Tibial artery (tissue), 4 donors: ENCODE results near the gene SLC2A4.

ENCODE experiments used
- DNase-seq, 2 donors: peaks; one replicate each; pipeline ENCODE4 v3.0.0-alpha.2; 2019
- H3K27ac ChIP-seq, 2 donors: fragments of 200-600 bp; sonication (generic) in 1 of 2; 1 replicate in 1 of 2; 2 replicates in 1 of 2; pipeline ENCODE4 v1.5.1; 2018 to 2019; ENCODE audit warnings: mild to moderate bottlenecking in 1 of 2
- H3K27me3 ChIP-seq, 2 donors: fragments of 200-600 bp; sonication (generic) in 1 of 2; one replicate each; pipeline versions ENCODE4 v1.5.1 to v1.6.0; 2016 to 2019
- H3K36me3 ChIP-seq, 3 donors: fragments of 200-600 bp; sonication (generic) in 2 of 3; one replicate each; pipeline ENCODE4 v1.5.1; 2016 to 2019; ENCODE audit warnings: mild to moderate bottlenecking in 2 of 3
- H3K4me1 ChIP-seq, 4 donors: fragments of 200-600 bp; sonication (generic) in 2 of 4; 1 replicate in 3 of 4; 2 replicates in 1 of 4; pipeline ENCODE4 v1.5.1; 2016 to 2019
- H3K4me3 ChIP-seq, 2 donors: fragments of 200-600 bp; sonication (generic) in 1 of 2; 1 replicate in 1 of 2; 2 replicates in 1 of 2; pipeline ENCODE4 v1.5.1; 2018 to 2019; ENCODE audit warnings: mild to moderate bottlenecking in 2 of 2
- H3K9me3 ChIP-seq, 3 donors: fragments of 200-600 bp; sonication (generic) in 1 of 3; one replicate each; pipeline ENCODE4 v1.5.1; 2016 to 2019
- intact Hi-C: fragments of 100-400 bp; cut with DNase I; formaldehyde crosslinking; loops from one replicate; pipeline ENCODE4 v1.15.0; 2023; ENCODE audit warnings: low total_unique reads
- TF ChIP-seq, protein P1 (sequence below), 2 experiments: fragments of 200-600 bp in 1 of 2; fragments of 450-650 bp in 1 of 2; IDR thresholded peaks; one replicate each; pipeline ENCODE4 v1.5.1; 2017 to 2019; ENCODE audit warnings: antibody characterized with exemption in 2 of 2, mild to moderate bottlenecking in 1 of 2, moderate library complexity in 1 of 2

SLC2A4 gene

DNA sequence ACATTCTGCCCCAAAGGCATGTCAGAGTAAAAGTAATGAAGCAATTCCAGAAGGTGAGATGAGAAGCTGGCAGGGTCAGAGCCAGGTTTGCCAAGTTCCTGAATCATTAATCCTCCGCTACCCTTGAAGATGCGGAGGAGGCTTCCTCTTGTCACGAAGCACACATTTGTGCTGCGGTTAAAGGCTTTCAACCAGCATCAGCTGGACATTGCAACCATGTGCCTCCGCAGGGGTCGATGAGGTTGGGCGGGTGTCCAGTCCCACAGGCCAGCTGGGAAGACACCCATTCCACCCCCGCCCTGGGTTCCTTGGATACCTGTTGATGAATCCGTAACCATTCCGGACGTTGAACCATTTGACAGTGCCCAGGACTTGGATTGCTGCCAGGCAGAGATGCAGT is 11.6 kb downstream of the SLC2A4 start:
- intact Hi-C loops, result no loop called here

DNA sequence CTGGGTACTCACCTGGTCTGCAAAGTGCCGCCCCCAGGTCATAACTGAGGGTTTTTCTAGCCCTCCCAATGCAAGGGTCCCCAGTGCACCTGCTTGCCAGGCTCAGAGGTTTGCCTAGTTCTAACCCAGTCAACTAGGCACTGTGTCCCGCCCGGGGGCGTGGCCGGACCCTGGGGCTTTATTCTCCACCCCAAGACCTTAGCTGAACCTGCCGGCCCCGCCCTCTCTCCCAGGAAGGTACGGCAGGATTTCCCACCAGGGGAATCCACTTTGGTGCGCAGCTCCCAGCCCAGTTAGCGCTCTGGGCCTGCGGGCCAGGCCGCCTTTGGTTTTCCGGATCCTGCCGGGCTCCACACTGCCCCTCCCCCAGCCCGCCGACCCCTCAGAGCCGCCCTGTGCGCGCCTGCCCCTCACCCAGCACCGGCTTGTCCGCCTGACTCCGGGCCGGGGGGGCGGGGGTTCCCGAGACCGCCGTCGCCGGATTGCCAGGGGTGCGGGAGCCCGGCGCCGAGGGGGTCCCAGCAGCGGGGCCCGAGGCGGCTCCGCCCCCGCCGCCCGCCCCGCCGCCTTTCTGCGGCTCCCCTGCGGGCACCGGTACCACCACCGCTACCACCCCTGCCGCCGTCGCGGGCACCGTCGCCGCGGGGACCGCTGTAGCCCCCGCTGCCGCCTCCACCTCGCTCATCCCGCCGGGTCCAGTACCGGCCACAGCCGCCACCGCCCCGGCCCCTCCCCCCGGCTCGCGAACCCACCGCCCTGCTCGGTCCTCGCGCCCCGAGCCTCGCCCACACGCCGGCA is 12.5 kb downstream of the SLC2A4 start:
- Histone ChIP-seq H3K27ac (no peak overlapping the region), H3K9me3 (no peaks in the 10 kb centered on the region), H3K36me3 (no peaks in the 10 kb centered on the region), H3K27me3 (peaks cover 0 to 69% of the 10 kb centered on the region in 2 donors), H3K4me1 (peaks cover 0 to 44% (median 32%) of the 10 kb centered on the region in 4 donors), H3K4me3 (peak overlapping the region; percentile 28 to 40)
- peak in 1 of 2 donors; percentile 61 for DNase-seq
- intact Hi-C loops, result no loop called here
- TF ChIP-seq, protein P1, sequence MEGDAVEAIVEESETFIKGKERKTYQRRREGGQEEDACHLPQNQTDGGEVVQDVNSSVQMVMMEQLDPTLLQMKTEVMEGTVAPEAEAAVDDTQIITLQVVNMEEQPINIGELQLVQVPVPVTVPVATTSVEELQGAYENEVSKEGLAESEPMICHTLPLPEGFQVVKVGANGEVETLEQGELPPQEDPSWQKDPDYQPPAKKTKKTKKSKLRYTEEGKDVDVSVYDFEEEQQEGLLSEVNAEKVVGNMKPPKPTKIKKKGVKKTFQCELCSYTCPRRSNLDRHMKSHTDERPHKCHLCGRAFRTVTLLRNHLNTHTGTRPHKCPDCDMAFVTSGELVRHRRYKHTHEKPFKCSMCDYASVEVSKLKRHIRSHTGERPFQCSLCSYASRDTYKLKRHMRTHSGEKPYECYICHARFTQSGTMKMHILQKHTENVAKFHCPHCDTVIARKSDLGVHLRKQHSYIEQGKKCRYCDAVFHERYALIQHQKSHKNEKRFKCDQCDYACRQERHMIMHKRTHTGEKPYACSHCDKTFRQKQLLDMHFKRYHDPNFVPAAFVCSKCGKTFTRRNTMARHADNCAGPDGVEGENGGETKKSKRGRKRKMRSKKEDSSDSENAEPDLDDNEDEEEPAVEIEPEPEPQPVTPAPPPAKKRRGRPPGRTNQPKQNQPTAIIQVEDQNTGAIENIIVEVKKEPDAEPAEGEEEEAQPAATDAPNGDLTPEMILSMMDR (IDR thresholded peaks at IDR 0.05), result no peak

More for the DNA sequence above, 11.6 kb downstream of the SLC2A4 start:
- Histone ChIP-seq H3K27me3 (peaks cover 0 to 72% of the 10 kb centered on the region in 2 donors), H3K9me3 (no peaks in the 10 kb centered on the region), H3K4me3 (no peak overlapping the region), H3K27ac (no peak overlapping the region), H3K36me3 (no peaks in the 10 kb centered on the region), H3K4me1 (peaks cover 0 to 44% (median 32%) of the 10 kb centered on the region in 4 donors)
- DNase-seq, result peak in 1 of 2 donors; percentile 64
- TF ChIP-seq, protein P1 (IDR thresholded peaks at IDR 0.05), result no peak

DNA sequence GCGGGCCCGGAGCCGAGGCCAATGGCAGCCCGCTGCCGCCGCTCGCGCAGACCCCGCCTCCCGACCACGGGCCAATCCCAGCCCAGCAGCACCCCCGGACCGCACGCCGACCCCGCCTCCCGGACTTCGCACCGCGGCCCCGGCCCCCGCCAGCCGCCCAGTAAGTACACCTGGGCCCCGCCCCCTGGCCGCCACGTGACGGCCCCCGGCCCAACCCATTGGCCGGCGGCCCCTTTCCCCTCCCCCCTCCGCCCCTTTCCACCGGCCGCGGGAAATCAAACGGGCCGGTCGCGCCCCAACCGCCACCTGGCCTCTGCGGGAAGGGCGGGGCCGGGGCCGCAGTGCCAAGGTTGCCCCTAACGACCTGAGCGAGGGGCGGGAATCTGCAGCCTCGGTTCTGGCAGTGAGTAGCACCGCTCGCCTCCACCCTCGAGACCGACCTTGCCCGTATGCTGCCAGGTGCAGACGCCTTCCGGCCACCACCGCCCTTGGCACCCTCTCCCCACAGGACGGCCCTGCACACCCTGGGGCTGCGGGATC is 13.2 kb downstream of the SLC2A4 start, which contains the start of gene YBX2:
Gene YBX2 (minus strand): TSS at position 26 of the 540 bp plus-strand sequence. CDS start 139 bp downstream, outside the sequence.
- intact Hi-C loops, result no loop called here
- Histone ChIP-seq H3K27ac (peak within 1 kb of the TSS in 1 of 2 donors; percentile 61), H3K36me3 (no peaks in the 10 kb centered on the region), H3K27me3 (peaks cover 0 to 65% of the 10 kb centered on the region in 2 donors), H3K4me1 (peaks cover 0 to 44% (median 32%) of the 10 kb centered on the region in 4 donors), H3K9me3 (no peaks in the 10 kb centered on the region), H3K4me3 (peak within 1 kb of the TSS; percentile 28 to 40)
- TF ChIP-seq, protein P1 (IDR thresholded peaks at IDR 0.05), result no peak
- no peak for DNase-seq

DNA sequence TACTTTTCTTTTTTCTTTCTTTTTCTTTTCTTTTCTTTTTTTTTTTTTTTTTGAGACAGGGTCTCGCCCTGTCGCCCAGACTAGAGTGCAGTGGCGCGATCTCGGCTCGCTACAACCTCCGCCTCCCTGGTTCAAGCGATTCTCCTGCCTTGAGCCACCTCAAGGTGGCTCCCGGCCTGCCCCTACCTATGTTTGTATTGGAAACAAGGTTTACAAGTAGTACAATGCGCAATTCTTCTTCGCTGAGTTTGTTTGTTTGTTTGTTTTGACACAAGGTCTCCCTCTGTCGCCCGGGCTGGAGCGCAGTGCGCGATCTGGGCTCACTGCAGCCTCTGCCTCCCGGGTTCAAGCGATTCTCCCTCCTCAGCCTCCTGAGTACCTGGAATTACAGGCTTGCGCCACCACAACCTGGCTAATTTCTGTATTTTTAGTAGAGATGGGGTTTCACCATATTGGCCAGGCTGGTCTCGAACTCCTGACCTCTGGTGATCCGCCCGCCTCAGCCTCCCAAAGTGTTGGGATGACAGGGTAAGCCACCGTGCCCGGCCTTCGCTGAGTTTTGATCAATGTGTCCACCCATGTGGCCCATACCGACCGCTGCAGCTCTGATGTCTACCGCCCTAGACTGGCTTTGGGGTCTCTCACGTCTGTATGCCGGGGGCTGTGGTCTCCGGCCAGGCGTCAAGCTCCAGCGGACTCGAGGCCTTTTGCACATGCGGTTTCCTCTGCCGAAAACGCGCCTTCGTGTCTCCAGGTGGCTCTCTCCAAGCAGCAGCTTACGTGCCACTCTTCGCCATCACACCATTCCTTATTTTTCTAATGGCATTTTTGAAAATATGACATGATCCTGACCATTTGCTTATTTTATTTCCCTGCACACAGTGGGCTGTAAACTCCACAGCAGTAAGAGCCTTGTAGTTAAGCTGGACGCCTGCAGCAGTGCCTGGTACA is 14.0 kb downstream of the SLC2A4 start:
- H3K36me3 ChIP-seq, result no peaks in the 10 kb centered on the region
- TF ChIP-seq, protein P1 (IDR thresholded peaks at IDR 0.05), result no peak
- H3K27me3 ChIP-seq, result peaks cover 0 to 57% of the 10 kb centered on the region in 2 donors
- peaks cover 0 to 44% (median 32%) of the 10 kb centered on the region in 4 donors for H3K4me1 ChIP-seq
- H3K9me3 ChIP-seq, result no peaks in the 10 kb centered on the region
- peak overlapping the region; percentile 29 to 61 for H3K27ac ChIP-seq
- DNase-seq, result no peak
- intact Hi-C loops, result loop anchor here (1.0 kb wide), 1 partner anchor 15 kb away; no protein-coding TSS in a partner anchor
- H3K4me3 ChIP-seq, result peak overlapping the region; percentile 6 to 40
